UCSD-AML1 (cell line): Measurements from ENCODE around the gene PRKCE.
"Not testable (repeated sequence)": the region's sequence is repeated elsewhere in the genome, so short reads cannot be mapped to it uniquely, and the experiment has no call there.

Source experiments
- DNase-seq: peaks from one replicate; lab custom pipeline; 2025; ENCODE audit not compliant: unreplicated experiment; lab: John Stamatoyannopoulos, UW

PRKCE gene

GRCh38 chr2:46197672-46198071 is 546.2 kb downstream of the PRKCE start:
- DNase-seq, result no peak

- DNase-seq, result no peak
These were observed 546.8 kb downstream of the PRKCE start for GRCh38 chr2:46198164-46198883.

GRCh38 chr2:46198966-46199365 is 547.5 kb downstream of the PRKCE start:
- no peak for DNase-seq

- DNase-seq, result no peak
These were observed 548.7 kb downstream of the PRKCE start for GRCh38 chr2:46200100-46200690.

GRCh38 chr2:46200861-46201605 is 549.6 kb downstream of the PRKCE start:
- DNase-seq, result no peak

GRCh38 chr2:46202453-46202852 is 551.0 kb downstream of the PRKCE start:
- DNase-seq, result no peak

GRCh38 chr2:46202987-46203386 is 551.5 kb downstream of the PRKCE start:
- no peak for DNase-seq

GRCh38 chr2:46203636-46204035 is 552.2 kb downstream of the PRKCE start:
- not testable (repeated sequence) for DNase-seq

- no peak for DNase-seq
These were observed 556.1 kb downstream of the PRKCE start for GRCh38 chr2:46207591-46207990.

- DNase-seq, result no peak
These were observed 557.3 kb downstream of the PRKCE start for GRCh38 chr2:46208766-46209165.

GRCh38 chr2:46210063-46210462 is 558.6 kb downstream of the PRKCE start:
- no peak for DNase-seq

GRCh38 chr2:46211461-46211860 is 560.0 kb downstream of the PRKCE start:
- DNase-seq, result no peak

- DNase-seq, result no peak
These were observed 562.4 kb downstream of the PRKCE start for GRCh38 chr2:46213906-46214305.

GRCh38 chr2:46216213-46216612 is 564.7 kb downstream of the PRKCE start:
- DNase-seq, result no peak

- not testable (repeated sequence) for DNase-seq
These were observed 572.0 kb downstream of the PRKCE start for GRCh38 chr2:46223514-46223913.

GRCh38 chr2:46225150-46225625 is 573.7 kb downstream of the PRKCE start:
- no peak for DNase-seq

GRCh38 chr2:46225730-46226129 is 574.3 kb downstream of the PRKCE start:
- DNase-seq, result no peak

GRCh38 chr2:46226620-46227019 is 575.1 kb downstream of the PRKCE start:
- no peak for DNase-seq

GRCh38 chr2:46227022-46227421 is 575.5 kb downstream of the PRKCE start:
- no peak for DNase-seq

- no peak for DNase-seq
These were observed 576.3 kb downstream of the PRKCE start for GRCh38 chr2:46227674-46228289.
